Activated CD8-positive, alpha-beta memory T cell treated with anti-CD3 and anti-CD28 coated beads, Interleukin-2, amount 50 U/mL, for 24 hours (primary cell): ENCODE data around the gene TEX12.
"Not testable (repeated sequence)": the region's sequence is repeated elsewhere in the genome, so short reads cannot be mapped to it uniquely, and the experiment has no call there.

Experiments used
- DNase-seq: peaks from one replicate; pipeline ENCODE4 v3.0.0-alpha.2; 2020; ENCODE audit errors: extremely low read depth

The TEX12 gene, protein sequence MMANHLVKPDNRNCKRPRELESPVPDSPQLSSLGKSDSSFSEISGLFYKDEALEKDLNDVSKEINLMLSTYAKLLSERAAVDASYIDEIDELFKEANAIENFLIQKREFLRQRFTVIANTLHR

DNA sequence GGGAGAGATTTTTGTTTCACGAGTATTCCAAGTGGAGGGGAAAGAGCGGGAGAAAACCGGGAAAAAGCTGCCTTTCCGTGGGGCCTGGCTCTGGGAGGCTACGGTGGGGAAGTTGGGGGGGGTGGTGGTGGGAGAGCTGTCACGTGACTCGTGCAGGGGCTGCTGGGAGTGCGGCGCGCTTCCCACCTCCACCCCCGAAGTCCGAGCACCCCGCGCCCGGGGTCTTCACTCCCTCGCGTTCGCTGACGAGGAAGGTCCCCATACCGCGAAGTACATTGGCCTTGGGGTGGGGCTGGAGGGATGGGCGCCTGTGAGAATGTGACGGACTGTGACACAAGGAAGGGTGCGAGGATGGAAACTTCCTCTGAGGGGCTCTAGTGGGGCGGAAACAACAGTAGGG lies at the start of gene TEX12:
TEX12 (plus strand) TSS at position 228 of the 400 bp plus-strand sequence. CDS start 1,897 bp downstream, outside the sequence.
- DNase-seq, result no peak

DNA sequence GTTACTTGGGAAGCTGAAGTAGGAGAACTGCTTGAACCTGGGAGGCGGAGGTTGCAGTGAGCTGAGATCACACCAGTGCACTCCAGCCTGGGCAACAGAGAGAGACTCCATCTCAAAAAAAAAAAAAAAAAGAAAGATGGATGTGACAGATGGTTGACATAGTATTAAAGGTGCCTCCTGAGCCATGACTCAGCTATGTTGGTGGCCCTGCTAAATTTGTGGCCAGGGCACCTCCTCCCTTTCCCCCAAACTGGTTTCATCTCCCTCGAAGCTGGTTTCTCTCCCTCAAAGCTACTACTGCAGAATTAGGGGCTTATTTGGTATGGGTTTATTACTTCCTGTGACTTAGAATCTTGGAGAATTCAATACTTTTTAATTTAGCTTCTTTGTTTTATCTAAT lies 49.0 kb upstream of the TEX12 start:
- DNase-seq, result no peak

GRCh38 chr11:112121981-112122615 lies 45.1 kb upstream of the TEX12 start:
- DNase-seq, result no peak

GRCh38 chr11:112123129-112123528 lies 44.0 kb upstream of the TEX12 start:
- no peak for DNase-seq

DNA sequence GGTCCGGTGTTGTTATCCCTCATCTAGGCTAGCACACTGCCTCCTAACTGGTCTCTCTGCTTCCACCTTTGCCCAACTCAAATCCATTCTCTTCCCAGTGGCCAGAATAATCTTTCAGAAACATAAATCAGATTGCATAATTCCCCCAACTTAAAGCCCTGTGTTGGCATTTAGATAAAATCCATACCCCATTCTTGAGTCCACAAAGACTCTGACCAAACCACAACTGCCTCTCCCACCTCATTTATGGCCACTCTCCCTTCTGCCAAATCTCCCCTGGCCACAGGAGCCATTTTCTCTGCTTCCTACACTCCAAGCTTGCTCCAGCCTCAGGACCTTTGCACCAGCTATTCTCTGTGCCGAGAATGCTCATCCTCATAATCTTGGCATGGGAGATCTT lies 40.1 kb upstream of the TEX12 start:
- no peak for DNase-seq

DNA sequence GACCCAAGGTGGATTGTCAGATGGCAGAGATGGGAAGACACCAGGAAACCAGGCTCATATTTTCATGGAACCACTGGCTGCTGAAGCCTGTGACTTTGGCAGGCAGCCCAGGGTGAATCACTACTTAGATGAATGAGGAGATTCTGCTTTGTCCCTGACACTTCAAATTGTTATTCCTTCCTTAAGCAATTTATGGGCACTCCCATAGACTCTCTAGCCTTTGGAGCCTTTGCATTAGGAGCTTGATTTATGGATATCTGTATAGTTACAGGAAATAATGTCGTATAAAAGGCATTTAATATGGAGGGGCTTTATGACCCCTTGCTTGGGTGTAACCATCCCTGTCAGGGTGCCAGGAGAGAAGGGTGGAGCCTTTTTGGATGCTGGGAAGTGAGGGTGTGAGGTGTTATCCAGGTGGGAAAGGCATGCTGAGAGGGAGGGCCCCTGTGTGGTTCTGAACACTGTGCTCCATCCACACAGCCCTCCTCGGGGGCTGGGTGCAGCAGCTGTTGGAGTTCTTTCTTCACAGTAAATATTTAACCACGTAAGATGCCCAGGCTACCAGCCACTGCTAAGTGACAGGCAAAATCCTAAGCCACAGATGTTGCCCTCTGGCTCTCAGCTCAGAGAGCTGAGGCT lies 38.6 kb upstream of the TEX12 start:
- no peak for DNase-seq

GRCh38 chr11:112129656-112130055 lies 37.5 kb upstream of the TEX12 start:
- no peak for DNase-seq

DNA sequence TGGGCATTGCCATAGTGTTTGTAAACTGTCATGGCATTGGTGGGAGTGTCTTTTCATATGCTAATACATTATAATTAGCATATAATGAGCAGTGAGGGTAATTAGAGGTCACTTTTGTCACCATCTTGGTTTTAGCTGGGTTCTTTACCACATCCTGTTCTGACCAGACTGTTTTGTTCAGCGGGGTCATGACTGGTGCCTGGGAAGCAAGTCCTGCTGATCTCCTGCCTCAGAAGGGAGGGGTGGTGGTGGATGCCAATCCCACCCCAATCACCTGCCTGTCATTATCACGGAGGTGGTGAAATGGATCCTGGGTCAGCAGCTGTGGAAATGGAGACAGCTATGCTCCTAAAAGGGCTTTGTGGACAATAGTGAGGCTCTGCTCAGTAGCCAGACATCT lies 34.4 kb upstream of the TEX12 start:
- no peak for DNase-seq

- DNase-seq, result no peak
Observed at GRCh38 chr11:112134473-112134872, 32.7 kb upstream of the TEX12 start.

DNA sequence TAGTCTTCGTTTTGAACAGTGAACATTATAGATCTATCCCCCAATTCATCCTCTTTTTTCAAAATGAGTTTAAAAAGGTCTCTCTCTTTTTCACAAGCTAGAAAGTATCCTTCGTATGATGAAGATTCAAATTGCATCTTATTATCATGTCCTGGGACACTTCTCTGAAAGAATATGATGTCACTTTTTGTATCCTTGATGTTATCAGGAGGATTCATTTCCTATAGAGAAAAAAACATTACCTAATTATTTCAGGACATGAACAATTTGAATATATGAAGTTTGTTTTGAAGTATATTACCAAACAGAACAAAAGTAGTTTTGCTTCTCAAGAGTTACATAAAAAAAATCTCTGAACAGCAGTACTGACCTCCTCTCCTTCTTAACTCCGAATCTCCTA lies 23.6 kb upstream of the TEX12 start:
- no peak for DNase-seq

- no peak for DNase-seq
Observed at GRCh38 chr11:112150517-112150916, 16.7 kb upstream of the TEX12 start.

DNA sequence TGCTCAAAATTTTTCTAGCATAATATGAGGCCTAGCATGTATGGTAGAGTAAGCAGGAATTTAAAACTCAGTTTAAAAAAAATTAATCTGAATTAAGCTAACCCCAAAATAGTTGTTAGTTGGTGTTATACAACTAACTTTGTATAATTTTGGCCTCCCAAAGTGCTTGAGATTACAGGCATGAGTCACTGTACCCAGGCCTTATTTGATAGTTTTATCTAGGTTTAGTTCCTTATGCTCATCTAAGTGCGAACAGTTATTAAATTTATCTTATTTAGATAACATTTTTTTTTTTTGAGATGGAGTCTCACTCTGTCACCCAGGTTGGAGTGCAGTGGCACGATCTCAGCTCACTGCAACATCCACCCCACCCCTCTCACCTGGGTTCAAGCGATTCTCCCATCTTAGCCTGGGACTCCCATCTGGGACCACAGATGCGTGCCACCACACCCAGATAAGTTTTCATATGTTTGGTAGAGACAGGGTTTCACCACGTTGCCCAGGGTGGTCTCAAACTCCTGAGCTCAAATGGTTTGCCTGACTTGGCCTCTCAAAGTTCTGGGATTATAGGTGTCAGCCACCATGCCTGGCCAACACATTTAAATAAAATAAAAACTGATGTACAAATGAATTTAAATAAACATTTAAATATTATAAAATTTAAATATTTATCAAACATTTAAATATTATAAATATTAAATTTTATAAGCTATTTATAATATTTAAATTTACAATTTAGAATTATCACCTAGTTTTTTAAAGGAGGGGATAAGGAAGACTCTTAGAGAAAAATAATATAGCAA lies 10.8 kb upstream of the TEX12 start:
- DNase-seq, result no peak

GRCh38 chr11:112156956-112157766 lies 10.0 kb upstream of the TEX12 start:
- DNase-seq, result no peak

DNA sequence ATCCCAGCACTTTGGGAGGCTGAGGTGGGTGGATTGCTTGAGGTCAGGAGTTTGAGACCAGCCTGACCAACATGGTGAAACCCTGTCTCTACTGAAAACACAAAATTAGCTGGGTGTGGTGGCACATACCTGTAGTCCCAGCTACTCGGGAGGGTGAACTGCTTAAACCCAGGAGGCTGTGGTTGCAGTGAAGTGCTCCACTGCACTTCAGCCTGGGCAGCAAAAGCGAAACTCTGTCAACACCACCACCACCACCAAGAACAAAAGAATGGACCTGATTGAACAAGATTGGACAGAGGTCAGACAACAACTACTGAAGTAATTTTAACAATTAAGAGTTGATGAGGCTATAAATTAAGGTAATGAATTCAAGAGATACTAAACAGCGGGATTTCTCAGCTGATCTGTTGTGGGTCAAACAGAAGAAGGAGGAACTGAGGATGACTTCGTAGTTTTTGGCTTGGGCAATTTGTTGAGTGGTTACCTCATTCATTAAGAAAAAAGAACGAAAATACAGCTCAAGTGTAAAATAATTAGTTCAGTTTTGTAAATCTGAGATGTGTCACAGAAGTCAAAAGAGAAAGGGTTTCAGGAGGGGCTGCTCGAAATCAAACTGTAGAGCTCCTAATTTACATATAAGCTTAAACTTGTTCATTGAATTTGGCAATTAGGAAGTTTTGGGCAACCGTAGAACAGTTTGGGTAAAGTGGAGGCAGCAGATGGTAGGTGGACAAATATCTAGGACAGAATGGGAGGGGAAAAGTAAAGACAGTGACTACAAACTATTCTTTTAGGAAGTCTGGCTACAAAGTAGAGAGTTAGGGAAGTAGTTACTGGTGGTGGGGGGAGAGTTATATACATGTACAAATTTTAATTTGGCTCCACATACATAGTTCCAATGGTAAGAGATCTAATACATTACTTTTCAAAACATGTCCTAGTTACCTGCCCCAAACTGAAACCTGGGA lies 7.8 kb upstream of the TEX12 start:
- DNase-seq, result no peak

GRCh38 chr11:112160091-112160848 lies 6.9 kb upstream of the TEX12 start:
- DNase-seq, result no peak

DNA sequence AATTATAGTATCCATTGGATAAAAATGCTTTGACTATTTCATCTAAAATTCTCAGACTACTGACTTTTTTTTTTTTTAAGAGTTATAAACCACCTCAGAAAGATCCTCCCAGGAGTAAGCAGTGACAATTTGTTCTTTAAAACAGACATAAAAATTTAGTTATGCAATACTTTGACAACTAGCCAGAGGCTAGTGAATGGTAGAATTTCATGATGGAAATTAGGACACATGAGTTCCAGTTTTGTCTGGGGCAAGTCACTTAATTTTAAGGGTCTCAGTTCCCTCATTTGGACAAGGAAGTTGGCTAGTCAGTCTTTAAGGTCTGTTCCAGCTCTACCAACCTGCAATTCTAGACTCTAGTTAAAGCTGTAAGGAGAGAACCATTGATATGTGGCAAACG lies 6.2 kb upstream of the TEX12 start:
- no peak for DNase-seq

- DNase-seq, result not testable (repeated sequence)
Observed at GRCh38 chr11:112162200-112162599, 5.0 kb upstream of the TEX12 start.

DNA sequence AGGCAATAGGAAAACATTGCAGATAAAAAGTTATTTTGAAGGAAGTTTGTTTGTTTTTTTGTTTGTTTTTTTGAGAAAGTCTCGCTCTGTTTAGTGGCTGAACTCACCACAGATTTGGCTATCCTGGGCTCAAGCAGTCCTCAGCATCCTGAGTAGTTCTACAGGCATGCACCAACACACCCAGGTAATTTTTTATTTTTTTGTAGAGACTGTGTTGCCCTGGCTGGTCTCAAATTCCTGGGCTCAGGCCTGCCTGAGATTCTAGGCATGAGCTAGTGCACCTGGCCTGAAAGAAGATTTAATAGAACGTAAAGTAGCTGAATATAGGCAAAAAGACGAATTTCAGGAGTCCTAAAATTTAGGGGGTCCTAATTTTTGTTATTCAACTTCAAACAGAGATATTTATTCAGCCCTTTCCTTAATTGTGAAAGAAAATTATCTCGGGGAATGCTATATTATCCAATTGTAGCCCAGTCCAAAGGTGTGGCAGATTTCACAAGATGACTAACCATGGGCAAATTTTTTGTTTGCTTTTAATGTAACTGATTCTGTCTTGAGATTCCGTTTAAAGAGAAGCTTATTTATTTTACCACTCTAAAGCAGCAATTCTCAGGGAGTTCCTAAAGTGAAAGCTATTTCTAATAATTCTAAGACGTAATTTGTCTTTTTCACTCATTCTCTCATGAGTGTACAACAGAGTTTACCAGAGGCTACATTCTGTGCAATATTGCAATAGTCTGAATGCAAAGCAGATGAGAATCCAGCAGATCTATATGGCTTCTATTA lies 4.2 kb upstream of the TEX12 start:
- no peak for DNase-seq
